GM12878 (cell line): Measurements from ENCODE around the gene KRTAP5-6. TPM values are rescaled to one million over a fixed set of nuclear protein-coding genes. Genes with fewer than 3 reads are reported as not detected.
"Not testable (repeated sequence)": the region's sequence is repeated elsewhere in the genome, so short reads cannot be mapped to it uniquely, and the experiment has no call there.

Experiments
- ATAC-seq: fragments of 200-7000 bp; cut with Tn5 transposase; 3 replicates; pipeline ENCODE4 v1.9.1; 2020; ENCODE audit warnings: mild to moderate bottlenecking, moderate library complexity
- BruUV-seq: library from RNA; stranded (reverse); fragments of 400-500 nt; replicated peaks from 2 replicates; lab custom pipeline; 2021; lab: Mats Ljungman, UMichigan
- CTCF ChIA-PET: fragments of 300-600 bp; sonication (Branson Sonifier 250); formaldehyde crosslinking; extraction: SDS; loops from one replicate; lab custom pipeline; 2021; ENCODE audit warnings: inconsistent platforms; lab: Yijun Ruan, JAX
- POLR2A ChIA-PET: fragments of 350-600 bp; formaldehyde crosslinking; extraction: SDS; loops from one replicate; lab custom pipeline; 2021; ENCODE audit warnings: inconsistent platforms; lab: Charles Lee
- RAD21 ChIA-PET: fragments of 300-600 bp; sonication (Branson Sonifier 250); formaldehyde crosslinking; loops from one replicate; lab custom pipeline; 2023; ENCODE audit warnings: antibody characterized with exemption; ENCODE audit not compliant: unreplicated experiment; lab: Charles Lee
- SMC1A ChIA-PET: fragments of 300-600 bp; sonication (Branson Sonifier 250); formaldehyde crosslinking; loops from one replicate; lab custom pipeline; 2023; ENCODE audit not compliant: unreplicated experiment, uncharacterized antibody; lab: Charles Lee
- DNase-seq: peaks from one replicate; pipeline ENCODE4 v3.0.0-alpha.2; 2011; ENCODE audit warnings: low read depth, low spot score
- FAIRE-seq: peaks from 3 replicates; lab custom pipeline; 2011; peaks lifted over from hg19 to GRCh38; lab: Jason Lieb, UNC
- H2AFZ ChIP-seq: 2 replicates; pipeline ENCODE4 v1.6.0; 2011; ENCODE audit warnings: low read depth, low read length, control low read depth; ENCODE audit not compliant: control insufficient read depth
- H3K27ac ChIP-seq: 2 replicates; pipeline ENCODE4 v1.5.1; 2011; ENCODE audit warnings: control low read depth; ENCODE audit not compliant: control insufficient read depth, insufficient read depth
- H3K27me3 ChIP-seq, 2 experiments: replicated peaks in 1 of 2; 2 replicates each; pipeline versions ENCODE4 v1.6.0 to v1.6.1; 2011; ENCODE audit warnings: low read length in 1 of 2; ENCODE audit not compliant: control insufficient read depth in 2 of 2, insufficient read depth in 2 of 2
- H3K36me3 ChIP-seq, 2 experiments: 2 replicates each; pipeline ENCODE4 v1.5.1; 2011; ENCODE audit warnings: low read length in 1 of 2; ENCODE audit not compliant: control insufficient read depth in 2 of 2, insufficient read depth in 2 of 2
- H3K4me1 ChIP-seq: 2 replicates; pipeline ENCODE4 v1.6.1; 2011; ENCODE audit warnings: mild to moderate bottlenecking, low read length, moderate library complexity, mixed read lengths; ENCODE audit not compliant: control insufficient read depth, insufficient read depth
- H3K4me2 ChIP-seq: 2 replicates; pipeline ENCODE4 v1.6.0; 2011; ENCODE audit warnings: control low read depth; ENCODE audit not compliant: control insufficient read depth, insufficient read depth
- H3K4me3 ChIP-seq: fragments of 200-600 bp; sonication (generic); 2 replicates; pipeline ENCODE4 v1.5.1; 2016
- H3K79me2 ChIP-seq: 2 replicates; pipeline ENCODE4 v1.6.0; 2011; ENCODE audit warnings: low read length; ENCODE audit not compliant: control insufficient read depth, insufficient read depth
- H3K9ac ChIP-seq: 2 replicates; pipeline ENCODE4 v1.8.0; 2011; ENCODE audit warnings: low read length, control low read depth, mixed read lengths; ENCODE audit not compliant: control insufficient read depth, insufficient read depth
- H3K9me3 ChIP-seq: replicated peaks from 3 replicates; pipeline ENCODE4 v1.5.1; 2011; ENCODE audit warnings: mild to moderate bottlenecking, low read length; ENCODE audit not compliant: control insufficient read depth, insufficient read depth
- H4K20me1 ChIP-seq: 2 replicates; pipeline ENCODE4 v1.6.0; 2011; ENCODE audit not compliant: control insufficient read depth, insufficient read depth
- ATF7 ChIP-seq: fragments of 450-650 bp; IDR thresholded peaks from 2 replicates; pipeline ENCODE4 v1.6.1; 2016; ENCODE audit warnings: low read depth, mild to moderate bottlenecking
- WGBS: methylation state at CpG from one replicate; pipeline ENCODE4 v1.1.6; 2016; ENCODE audit warnings: low lambda C conversion rate; ENCODE audit not compliant: insufficient replicate concordance, insufficient coverage; ENCODE audit errors: missing lambda C conversion rate; 5-methylcytosine and 5-hydroxymethylcytosine counted together
- in situ Hi-C: fragments of 300-500 bp; cut with MboI; formaldehyde crosslinking; loops from 9 replicates; pipeline ENCODE4 v1.14.3; 2018; ENCODE audit warnings: mixed read lengths
- intact Hi-C: fragments of 100-400 bp; cut with micrococcal nuclease; formaldehyde crosslinking; loops from one replicate; pipeline ENCODE4 v1.14.2; 2022; ENCODE audit not compliant: unreplicated experiment
- polyA plus RNA-seq, 11 experiments: library from polyadenylated mRNA; depleted of rRNA in 4 of 11; unstranded in 6 of 11; stranded (reverse) in 5 of 11; fragments of >200 nt; fragmentation: Nextera tagmentation in 4 of 11; fragmentation: Illumina TruSeq in 1 of 11; extraction: Ambion mirVana in 4 of 11; extraction: Trizol in 1 of 11; gene quantifications; 1 replicate in 1 of 11; 2 replicates in 10 of 11; pipeline versions ENCODE4 v1.2.1 to v1.2.3, GENCODE V29; 2011 to 2016; ENCODE audit warnings: inconsistent platforms in 2 of 11, missing spikeins in 2 of 11, low read depth in 1 of 11
- total RNA-seq, 4 experiments: library from RNA; depleted of rRNA in 3 of 4; stranded (reverse); fragments of >200 nt in 3 of 4; fragmentation: Illumina TruSeq in 1 of 4; extraction: Trizol in 1 of 4; gene quantifications; 2 replicates each; pipeline versions ENCODE4 v1.2.1 to v1.2.3, GENCODE V29; 2013 to 2021

KRTAP5-6 gene
- total and polyA plus RNA-seq, 10 of the 15 experiments (the other 5 are each of a cell fraction or from before 2014, with no cell fraction given), result not detected

GRCh38 chr11:1660111-1660867, 36.7 kb upstream of the KRTAP5-6 start:
- Histone ChIP-seq H3K4me3 (no peak overlapping the region), H3K79me2 (no peaks in the 10 kb centered on the region), H3K36me3 (no peaks in the 10 kb centered on the region), H3K9ac (no peak overlapping the region), H3K27ac (no peak overlapping the region), H3K4me2 (no peak overlapping the region), H2AFZ (no peak overlapping the region), H3K9me3 (no peaks in the 10 kb centered on the region), H3K27me3 (no peaks in the 10 kb centered on the region; a peak in 2 of 4 replicates), H4K20me1 (no peaks in the 10 kb centered on the region), H3K4me1 (no peaks in the 10 kb centered on the region)
- DNase-seq (no peak), ATAC-seq (no peak), FAIRE-seq (no peak)
- CTCF ChIA-PET, result no interaction called here
- RAD21 ChIA-PET, result no interaction called here
- WGBS, result 25% methylated on average over 24 of the region's 24 CpGs
- TF ChIP-seq ATF7, result no peak
- POLR2A ChIA-PET, result no interaction called here
- SMC1A ChIA-PET, result no interaction called here
- BruUV-seq, result no TSS peak
- in situ Hi-C loops (no loop called here), intact Hi-C loops (no loop called here)

- POLR2A ChIA-PET, H3K36me3 ChIP-seq, in situ Hi-C loops, H3K4me2 ChIP-seq, ATAC-seq, H3K27me3 ChIP-seq, FAIRE-seq, H3K27ac ChIP-seq, RAD21 ChIA-PET, SMC1A ChIA-PET, H3K79me2 ChIP-seq, H3K4me1 ChIP-seq, H3K9ac ChIP-seq, H4K20me1 ChIP-seq, BruUV-seq, H2AFZ ChIP-seq, DNase-seq, H3K4me3 ChIP-seq, H3K9me3 ChIP-seq, intact Hi-C loops, CTCF ChIA-PET: not testable (repeated sequence)
- WGBS, result 21% methylated on average over 17 of the region's 25 CpGs
These were observed 35.3 kb upstream of the KRTAP5-6 start for GRCh38 chr11:1661454-1662269.

- H3K4me2 ChIP-seq, SMC1A ChIA-PET, DNase-seq, H3K9me3 ChIP-seq, H4K20me1 ChIP-seq, RAD21 ChIA-PET, H3K27me3 ChIP-seq, H3K27ac ChIP-seq, BruUV-seq, H2AFZ ChIP-seq, intact Hi-C loops, FAIRE-seq, ATAC-seq, H3K4me1 ChIP-seq, H3K4me3 ChIP-seq, H3K79me2 ChIP-seq, in situ Hi-C loops, H3K36me3 ChIP-seq, POLR2A ChIA-PET, H3K9ac ChIP-seq: not testable (repeated sequence)
- WGBS, result 7% methylated on average over 18 of the region's 18 CpGs
- CTCF ChIA-PET, result interaction anchor here (0.6 kb wide), 1 partner anchor 10 kb away, joined by 3 read pairs; no protein-coding TSS in a partner anchor
These were observed 34.2 kb upstream of the KRTAP5-6 start for GRCh38 chr11:1662699-1663283.
